NCI-H146 treated with DMSO at 0.1 percent for 48 hours (cell line): ENCODE measurements around the gene OSR1.
"Not testable (repeated sequence)": the region's sequence is repeated elsewhere in the genome, so short reads cannot be mapped to it uniquely, and the experiment has no call there.

Experiments
- DNase-seq: peaks from one replicate; lab custom pipeline; 2025; ENCODE audit not compliant: unreplicated experiment; lab: John Stamatoyannopoulos, UW

Gene OSR1

DNA sequence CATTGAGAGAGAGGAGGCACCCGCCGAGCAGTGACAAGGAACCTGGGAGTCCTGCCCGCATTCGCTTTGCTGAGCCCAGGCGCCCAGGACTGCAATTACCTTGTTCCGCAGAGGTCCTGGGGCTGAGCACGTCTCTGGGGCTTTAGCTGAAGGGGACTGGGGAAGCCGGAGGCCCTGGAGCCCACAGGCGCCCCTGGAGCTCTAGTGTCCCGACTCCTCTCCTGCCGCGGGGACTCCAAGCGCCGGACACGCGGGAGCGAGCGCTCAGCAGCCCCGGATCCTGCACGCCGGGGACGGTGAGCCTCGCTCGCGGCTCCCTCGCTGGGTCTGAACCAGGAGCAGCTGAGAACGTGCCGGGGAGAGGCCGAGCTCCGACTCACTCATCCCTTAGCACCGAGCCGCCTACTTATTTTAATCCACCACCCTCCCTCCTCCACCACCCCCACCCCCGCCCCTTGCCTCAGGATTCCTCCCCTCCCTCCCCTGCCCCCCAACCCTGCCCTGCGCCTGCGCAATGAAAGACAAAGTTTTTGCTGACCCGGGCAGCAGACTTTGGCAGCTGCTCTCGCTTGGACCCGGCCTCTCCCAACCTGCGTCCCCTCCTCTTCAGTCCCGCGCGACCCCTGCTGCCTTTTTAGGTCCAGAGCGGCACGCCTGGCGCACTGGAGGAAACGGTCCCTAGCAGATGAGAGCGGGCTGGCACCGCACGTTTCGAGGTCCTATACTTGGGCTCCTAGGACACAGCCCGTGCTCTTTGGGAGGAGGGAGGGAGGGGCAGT, at the start of gene OSR1:
TSS of gene OSR1 (minus strand) at position 382 of the 779 bp plus-strand sequence. CDS start 4,818 bp downstream, outside the sequence.
- DNase-seq = no peak

- DNase-seq = no peak
These were observed 45.4 kb upstream of the OSR1 start for GRCh38 chr2:19403785-19404184.

DNA sequence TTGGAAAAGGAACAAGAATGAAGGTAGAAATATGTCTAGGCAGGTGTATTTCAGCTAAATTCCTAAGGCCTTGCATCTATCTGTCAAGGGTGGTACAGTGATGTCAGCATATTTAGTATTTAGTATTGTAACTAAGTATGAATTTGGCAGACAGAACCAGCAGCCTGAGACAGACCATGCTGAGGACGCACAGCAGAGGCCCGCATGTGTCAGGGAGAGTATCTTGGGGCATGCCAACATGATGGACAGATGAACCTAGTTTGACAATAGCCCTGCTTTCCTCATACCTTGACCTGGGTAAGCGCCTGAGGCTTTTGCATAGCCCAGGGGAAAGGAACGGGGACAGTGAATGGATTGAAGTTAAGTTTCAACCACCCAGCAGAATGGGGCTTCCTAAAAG, 33.8 kb upstream of the OSR1 start:
- no peak for DNase-seq

GRCh38 chr2:19389469-19389868, 31.0 kb upstream of the OSR1 start:
- not testable (repeated sequence) for DNase-seq

GRCh38 chr2:19380532-19380931, 22.1 kb upstream of the OSR1 start:
- no peak for DNase-seq

- no peak for DNase-seq
These were observed 20.5 kb upstream of the OSR1 start for GRCh38 chr2:19378939-19379338.

GRCh38 chr2:19377717-19378116, 19.3 kb upstream of the OSR1 start:
- DNase-seq = no peak

DNA sequence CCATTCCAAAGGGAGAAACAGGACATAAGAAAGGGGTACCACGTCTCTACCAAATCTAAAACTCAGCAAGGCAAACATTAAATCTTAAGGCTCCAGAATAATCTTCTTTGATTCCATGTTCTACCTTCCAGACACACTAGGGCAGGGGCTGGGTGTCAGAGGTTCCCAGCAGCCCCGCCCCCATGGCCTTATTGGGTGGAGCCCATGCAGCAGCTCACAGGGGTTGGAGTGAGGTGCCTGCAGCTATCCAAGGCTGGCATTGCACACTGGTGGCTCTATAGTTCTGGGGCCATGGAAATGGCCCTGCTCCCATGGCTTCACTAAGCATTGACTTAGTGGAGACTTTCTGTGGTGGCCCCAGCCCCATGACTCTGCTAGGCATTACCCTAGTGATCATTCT, 14.9 kb upstream of the OSR1 start:
- no peak for DNase-seq

- DNase-seq = no peak
These were observed 13.7 kb upstream of the OSR1 start for GRCh38 chr2:19371996-19372582.

GRCh38 chr2:19369341-19369955, 11.0 kb upstream of the OSR1 start:
- peak; percentile 16 for DNase-seq

DNA sequence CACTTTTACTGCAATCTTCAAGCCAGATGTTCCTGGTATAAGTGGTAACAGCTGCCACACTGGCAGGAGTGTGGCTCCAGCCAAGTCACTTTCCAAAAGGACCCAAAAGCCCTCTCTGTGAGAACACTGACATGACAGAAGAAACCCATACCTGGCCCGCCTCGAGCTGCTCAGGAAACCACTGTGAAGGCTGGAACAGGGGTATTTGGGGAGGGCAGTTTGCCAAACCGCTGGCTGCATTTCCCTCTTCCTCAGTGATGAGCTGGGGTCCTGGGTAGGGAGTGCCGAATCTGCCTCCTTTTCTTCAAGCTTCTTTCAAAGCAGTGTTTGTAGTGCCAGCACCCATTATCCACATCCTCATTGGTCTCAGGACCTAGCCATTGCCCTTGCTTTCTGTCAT, 10.3 kb upstream of the OSR1 start:
- no peak for DNase-seq

GRCh38 chr2:19367326-19367725, 8.9 kb upstream of the OSR1 start:
- DNase-seq = no peak

DNA sequence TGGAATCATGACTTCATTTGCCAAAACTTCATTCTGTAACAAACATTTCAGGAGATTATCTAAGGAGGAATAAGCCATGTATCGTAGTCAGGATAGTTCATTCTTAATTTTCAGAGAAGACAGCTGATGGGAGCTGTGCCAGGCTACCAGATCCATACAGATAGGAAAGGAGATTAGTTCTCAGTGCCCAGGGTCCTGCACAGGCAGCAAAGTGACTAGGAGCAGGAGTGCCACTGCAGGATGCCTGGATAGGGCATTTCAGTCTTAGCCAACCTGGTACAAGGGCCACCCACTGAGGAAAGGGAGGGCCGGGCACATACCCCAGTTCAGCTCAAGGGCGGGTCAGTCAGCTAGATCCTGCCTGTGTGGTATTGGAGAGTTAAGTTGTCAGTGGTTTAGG, 6.7 kb upstream of the OSR1 start:
- DNase-seq = no peak

GRCh38 chr2:19364014-19364413, 5.6 kb upstream of the OSR1 start:
- no peak for DNase-seq

GRCh38 chr2:19363474-19363778, 5.0 kb upstream of the OSR1 start:
- no peak for DNase-seq

- peak; percentile 30 for DNase-seq
These were observed 4.5 kb upstream of the OSR1 start for GRCh38 chr2:19362755-19363473.

DNA sequence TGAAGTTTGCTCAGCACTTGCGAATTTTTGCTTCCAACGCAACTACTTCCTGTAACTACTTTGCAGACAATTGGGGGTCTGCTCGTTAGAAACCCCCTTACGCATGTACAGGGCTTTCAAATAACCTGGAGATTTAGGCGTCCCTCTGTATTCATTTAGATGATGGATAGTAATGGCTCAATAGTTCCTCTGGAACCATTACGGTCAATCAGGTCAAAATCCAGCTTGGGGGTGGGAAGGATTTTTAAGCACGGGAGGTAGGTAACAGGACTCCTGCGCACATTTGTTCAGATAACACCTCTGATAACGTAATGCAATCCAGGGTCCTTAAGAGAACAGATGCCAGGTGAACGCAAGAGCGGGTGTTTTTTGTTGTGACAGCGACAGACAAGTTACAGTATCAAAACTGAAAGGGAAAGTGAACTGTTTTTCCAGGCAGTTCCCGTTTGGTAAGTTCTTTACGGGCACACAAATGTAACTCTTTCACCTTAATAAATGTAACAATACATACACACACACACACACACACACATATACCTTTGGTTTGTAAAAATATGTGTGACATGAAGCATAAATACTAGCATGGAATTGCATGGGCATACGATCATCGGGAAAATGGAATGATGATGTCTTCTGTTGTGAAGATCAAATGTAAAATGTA, 3.8 kb upstream of the OSR1 start:
- no peak for DNase-seq

- no peak for DNase-seq
These were observed 3.0 kb upstream of the OSR1 start for GRCh38 chr2:19361325-19361990.

DNA sequence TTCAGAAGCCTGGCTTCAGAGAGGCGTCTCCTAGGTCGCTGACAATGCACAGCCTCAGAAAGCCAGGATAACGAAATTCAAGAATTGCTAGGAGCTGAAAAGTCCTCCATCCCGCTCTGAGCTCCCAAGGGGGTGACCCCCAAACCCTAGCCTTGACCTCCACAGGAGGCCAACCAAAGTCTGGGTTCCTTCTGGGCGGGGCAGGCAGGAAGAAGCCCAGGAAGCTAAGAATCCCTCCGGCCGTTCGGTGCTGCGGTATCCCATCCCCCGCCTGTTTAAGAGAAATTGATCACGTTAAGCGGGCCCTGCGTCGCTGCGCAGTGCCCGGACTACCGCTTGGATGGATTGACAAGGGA, 2.5 kb upstream of the OSR1 start:
- DNase-seq = no peak

- DNase-seq = no peak
These were observed 2.0 kb upstream of the OSR1 start for GRCh38 chr2:19360266-19360965.
